Activated naive CD4-positive, alpha-beta T cell (primary cell): ENCODE data around the gene FA2H.
"Not testable (repeated sequence)": the region's sequence is repeated elsewhere in the genome, so short reads cannot be mapped to it uniquely, and the experiment has no call there.

ENCODE experiments used
- DNase-seq, 4 experiments: peaks; one replicate each; lab custom pipeline; 2025; lab: John Stamatoyannopoulos, UW

FA2H gene

DNA sequence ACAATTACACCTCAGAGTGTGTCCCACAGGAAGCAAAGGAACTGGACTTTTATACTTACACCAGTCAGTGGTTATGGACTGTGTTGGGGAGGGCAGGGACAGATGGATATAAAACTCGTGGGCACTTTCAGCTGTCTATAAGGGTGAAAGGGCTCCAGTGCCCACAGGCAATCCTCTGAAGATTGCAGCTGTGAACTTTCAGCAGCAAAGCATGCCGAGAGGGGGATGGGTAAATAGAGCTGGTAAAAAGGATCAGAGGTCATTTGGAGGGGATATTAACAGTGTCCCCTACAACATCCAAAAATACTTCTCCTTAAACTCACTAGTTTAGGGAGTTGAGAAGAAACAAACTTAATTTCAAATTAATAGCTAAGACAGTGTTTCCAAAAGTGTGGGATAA lies 94.6 kb downstream of the FA2H start:
- DNase-seq: no peak

DNA sequence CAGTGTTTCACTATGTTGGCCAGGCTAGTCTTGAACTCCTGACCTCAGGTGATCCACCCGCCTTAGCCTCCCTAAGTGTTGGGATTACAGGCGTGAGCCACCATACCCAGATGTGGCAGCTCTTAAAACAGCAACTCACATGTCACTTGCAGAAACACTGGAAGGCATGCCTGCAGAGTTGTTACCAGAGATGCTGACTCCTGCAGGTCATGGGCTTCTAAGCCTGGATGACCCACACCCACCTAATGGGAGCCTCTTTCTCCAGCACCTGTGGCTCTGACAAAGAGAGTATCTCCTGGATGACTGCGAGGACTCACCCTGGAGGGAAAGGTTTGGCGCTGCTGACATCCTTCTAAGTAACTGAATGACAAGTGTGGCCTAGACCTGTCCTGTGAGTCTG lies 96.8 kb downstream of the FA2H start:
- no peak for DNase-seq

DNA sequence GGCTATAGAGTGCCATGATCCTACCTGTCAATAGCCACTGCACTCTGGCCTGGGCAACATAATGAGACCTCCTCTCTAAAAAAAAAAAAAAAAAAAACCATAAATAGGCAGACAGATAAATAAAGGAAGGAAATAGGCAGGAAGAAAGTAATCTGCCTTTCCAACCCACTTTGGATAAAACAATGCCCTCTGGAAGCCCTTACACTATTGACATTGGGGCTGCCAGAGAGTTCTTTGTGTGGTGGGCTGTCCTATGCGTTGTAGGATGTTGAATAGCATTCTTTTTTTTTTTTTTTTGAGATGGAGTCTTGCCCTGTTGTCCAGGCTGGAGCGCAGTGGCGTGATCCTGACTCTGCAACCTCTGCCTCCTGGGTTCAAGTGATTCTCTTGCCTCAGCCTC lies 100.7 kb downstream of the FA2H start:
- no peak for DNase-seq

DNA sequence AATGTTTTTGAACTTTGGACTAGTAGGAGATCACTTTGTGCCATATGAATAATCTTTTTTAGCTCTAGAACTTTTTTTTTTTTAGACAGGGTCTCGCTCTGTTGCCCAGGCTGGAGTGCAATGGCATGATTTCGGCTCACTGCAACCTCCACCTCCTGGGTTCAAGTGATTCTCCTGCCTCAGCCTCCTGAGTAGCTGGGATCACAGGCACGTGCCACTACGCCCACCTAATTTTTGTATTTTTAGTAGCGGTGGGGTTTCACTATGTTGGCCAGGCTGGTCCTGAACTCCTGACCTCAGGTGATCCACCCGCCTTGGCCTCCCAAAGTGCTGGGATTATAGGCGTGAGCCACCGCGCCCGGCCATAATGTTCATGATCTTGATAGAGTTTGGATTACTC lies 105.7 kb downstream of the FA2H start:
- DNase-seq: not testable (repeated sequence)

DNA sequence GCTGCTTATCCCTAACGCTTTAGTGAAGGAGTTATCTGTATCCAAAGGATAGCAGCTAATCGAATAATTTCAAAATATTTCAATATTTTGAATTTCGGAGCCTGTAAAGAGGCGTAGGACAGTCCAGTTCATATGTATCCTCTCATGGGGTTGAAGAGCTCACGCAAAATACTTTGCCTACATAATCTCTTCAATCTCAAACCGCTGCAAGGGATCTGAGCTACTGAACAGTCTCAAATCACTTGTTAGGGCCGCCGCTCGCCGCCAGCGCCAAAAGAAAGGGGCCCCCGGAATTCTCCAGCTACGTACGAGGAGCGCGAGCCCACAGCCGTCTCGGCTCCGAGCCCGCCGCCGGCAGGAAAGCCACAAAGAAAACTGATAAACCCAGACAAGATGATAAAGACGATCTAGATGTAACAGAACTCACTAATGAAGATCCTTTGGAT lies 107.3 kb downstream of the FA2H start:
- peak in 1 of 4 experiments; percentile 3 for DNase-seq

DNA sequence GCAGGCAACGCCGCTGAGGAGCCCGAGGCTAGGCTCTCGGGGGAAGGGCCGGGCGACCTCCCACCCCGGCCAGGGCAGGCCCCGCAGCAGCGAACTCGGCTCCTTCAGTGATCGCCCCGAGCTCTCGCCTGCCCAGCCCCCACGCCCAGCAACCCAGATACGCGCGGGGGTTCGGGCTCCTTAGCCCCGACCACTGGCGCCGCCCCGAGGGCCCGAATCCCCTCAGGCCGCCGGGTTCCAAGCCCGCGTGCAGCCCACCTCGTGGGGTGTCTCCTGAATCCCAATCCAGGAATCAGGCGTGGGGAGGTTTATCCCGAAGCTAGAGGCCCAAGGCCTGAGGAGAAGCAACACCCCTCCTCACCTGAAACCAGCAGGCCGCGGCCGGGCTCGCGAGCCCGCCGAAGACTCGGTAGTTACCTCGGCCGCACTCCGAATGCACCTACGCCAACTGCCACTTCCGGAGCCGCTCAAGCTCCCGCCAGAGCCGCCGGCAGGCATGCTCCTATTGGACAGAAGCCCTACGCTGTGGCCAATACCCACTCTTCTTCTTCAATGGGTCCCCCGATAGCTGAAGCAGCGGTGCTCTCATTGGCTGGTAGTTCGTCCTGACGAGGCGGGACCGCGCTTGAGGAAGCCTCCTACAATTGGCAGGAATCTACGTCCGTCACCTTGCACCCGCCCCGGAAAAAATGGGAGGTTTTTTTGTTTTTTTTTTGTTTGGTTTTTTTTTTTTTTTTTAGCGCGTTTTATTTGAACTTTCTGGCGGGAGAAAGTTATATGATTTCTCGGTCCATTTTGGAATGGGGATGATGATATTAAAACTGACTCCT lies 108.0 kb downstream of the FA2H start, which contains the start of gene RFWD3:
TSS of gene RFWD3 (minus strand) at position 453 of the 830 bp plus-strand sequence. CDS start 5,428 bp downstream, outside the sequence.
- peak; percentile 88 to 93 (median 90) for DNase-seq

DNA sequence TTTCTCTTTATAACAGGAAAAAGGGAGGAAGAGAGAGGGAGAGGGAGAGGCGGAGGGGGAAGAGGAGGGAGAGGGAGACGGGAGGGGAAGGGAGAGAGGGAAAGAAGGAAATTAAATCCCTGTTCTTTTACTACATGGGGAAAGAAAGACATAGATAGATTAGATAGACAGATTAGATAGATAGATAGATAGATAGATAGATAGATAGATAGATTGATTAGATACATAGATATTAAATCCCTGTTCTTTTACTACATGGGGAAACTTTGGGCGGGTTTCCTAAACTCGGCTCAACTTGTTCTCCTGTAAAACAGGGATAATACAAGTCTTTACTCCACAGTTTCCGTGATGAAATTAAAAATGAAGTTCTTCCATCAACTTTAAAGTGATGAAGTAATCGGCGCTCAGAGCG lies 108.6 kb downstream of the FA2H start:
- DNase-seq: no peak
